COLO668 (cell line): ENCODE data around the gene APOC1.
"Not testable (repeated sequence)": the region's sequence is repeated elsewhere in the genome, so short reads cannot be mapped to it uniquely, and the experiment has no call there.

ENCODE experiments used
- DNase-seq: peaks from one replicate; lab custom pipeline; 2025; ENCODE audit not compliant: unreplicated experiment; lab: John Stamatoyannopoulos, UW

APOC1 gene

DNA sequence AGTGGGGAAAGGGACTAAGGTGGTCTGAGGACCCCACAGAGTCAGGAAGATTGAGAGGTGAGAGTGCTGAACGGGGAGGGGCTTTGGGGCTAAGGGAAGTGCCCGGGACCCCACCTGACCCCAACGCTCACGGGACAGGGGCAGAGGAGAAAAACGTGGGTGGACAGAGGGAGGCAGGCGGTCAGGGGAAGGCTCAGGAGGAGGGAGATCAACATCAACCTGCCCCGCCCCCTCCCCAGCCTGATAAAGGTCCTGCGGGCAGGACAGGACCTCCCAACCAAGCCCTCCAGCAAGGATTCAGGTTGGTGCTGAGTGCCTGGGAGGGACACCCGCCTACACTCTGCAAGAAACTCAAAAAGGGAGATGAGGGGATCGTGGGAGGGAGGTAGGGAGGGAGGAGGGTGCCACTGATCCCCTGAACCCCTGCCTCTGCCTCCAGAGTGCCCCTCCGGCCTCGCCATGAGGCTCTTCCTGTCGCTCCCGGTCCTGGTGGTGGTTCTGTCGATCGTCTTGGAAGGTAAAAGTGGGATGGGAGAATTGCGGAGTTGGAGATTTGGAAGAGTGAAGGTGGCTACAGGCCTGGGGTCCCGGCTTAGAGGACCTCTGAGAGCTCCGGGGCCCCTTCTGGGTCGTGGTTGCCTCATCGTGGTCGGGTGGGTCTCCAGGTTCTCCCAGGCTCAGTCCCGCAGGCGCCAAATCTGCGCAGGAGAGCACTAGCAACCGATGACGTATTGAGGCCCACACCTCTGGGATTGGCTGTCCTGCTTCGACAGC is at the start of gene APOC1:
TSS of gene APOC1 (plus strand) at position 176 of the 774 bp plus-strand sequence. CDS start at position 460, 284 bp downstream.
- DNase-seq = peak; percentile 75

- no peak for DNase-seq
Observed at GRCh38 chr19:44865196-44865767, 49.1 kb upstream of the APOC1 start.

- DNase-seq = no peak
Observed at GRCh38 chr19:44866664-44867063, 47.7 kb upstream of the APOC1 start.

GRCh38 chr19:44867578-44867977 is 46.8 kb upstream of the APOC1 start:
- no peak for DNase-seq

DNA sequence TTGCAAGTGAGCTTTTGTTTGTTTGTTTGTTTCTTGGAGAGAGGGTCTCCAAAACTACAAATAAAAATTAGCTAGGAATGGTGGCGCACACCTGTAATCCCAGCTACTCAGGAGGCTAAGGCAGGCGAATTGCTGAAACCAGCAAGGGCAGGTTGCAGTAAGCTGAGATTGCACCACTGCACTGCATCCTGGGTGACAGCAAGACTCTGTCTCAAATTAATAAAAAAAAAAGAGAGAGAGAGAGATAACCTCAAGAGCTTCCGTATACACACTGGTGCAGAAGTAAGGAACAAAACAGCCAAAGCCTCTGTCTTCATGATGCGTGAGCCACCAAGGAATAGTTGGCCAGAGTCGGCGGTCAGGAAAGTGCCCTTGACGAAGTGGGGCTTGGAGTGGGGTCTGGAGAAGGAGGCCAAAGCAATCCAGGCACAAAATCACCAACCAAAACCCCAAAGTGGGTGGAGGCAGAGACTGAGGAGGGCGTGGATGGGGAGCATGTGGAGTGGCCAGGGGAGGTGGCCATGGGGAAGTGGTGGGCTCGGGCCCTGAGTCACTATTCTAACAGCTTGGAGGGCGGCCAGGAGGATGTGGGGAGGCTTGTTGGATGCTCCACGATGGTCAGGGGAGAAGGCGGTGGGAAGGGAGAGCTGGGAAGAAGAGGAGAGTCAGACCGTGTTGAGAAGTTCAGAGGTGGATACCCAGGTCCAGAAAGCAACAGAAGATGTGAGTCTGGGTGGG is 44.5 kb upstream of the APOC1 start:
- no peak for DNase-seq

- no peak for DNase-seq
Observed at GRCh38 chr19:44871809-44872208, 42.6 kb upstream of the APOC1 start.

- DNase-seq = no peak
Observed at GRCh38 chr19:44872661-44873060, 41.7 kb upstream of the APOC1 start.

- no peak for DNase-seq
Observed at GRCh38 chr19:44874317-44874716, 40.1 kb upstream of the APOC1 start.

DNA sequence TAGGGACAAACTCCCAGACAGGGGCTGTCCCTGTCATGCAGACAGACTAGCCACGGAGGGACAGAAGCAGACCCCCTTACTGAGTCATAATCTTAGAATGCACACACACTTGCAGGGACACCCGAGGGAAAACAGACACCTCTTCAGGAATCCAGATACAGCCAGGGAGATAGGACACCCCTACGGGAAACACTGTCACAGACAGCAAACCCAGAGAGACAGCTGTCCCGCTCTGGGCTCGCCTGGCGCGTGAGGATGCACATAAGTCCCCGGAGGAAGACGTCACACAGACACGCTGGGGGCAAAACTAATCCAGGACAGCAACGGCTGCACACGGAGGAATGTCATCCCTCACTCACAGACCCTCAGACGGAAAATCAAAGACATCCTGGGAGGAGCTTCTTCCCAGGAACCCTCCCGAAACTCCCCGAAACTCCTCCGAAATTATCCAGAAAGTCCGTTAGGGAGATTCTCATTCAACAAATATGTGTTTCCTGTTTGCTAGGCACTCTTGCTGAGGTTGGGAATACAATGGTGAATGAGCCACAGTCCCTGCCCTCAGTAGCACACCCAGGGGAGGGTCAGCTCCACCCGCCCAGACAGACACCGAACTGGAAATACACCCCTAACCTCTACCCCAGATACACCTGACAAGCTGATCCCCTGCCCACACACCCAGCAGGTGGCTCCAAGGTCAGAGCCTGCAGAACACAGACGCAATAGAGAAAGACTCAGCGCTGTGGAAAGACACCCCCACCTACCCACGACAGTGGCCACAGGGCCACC is 38.5 kb upstream of the APOC1 start:
- DNase-seq = no peak

DNA sequence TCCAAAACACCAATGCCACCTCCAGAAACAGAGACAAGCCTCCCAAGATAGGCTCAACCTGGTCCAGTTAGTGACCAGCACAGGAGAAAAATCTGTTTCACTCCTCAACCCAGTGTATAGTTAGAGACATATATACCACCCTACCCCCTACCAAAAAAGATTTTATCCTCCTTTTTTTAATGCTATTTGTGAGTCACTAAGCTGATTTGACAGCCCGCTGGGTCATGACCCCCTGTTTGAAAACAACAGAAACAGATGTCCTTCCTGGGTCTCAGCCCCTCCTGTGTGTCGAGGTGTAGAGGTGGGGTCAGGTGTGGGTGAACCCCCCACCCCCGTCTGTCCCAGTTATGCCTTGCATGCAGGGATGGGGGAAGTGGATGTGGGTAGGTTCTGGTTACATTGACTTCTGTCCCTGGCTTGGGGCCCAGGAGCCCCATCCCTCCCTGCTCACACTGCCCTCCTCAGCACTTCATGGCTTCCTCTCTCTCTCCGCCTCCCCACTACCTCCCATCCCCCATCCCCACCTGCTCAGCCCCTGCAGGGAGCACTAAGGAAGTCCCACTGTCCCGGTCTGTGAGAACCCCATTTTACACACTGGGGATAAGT is 37.4 kb upstream of the APOC1 start:
- peak; percentile 8 for DNase-seq

DNA sequence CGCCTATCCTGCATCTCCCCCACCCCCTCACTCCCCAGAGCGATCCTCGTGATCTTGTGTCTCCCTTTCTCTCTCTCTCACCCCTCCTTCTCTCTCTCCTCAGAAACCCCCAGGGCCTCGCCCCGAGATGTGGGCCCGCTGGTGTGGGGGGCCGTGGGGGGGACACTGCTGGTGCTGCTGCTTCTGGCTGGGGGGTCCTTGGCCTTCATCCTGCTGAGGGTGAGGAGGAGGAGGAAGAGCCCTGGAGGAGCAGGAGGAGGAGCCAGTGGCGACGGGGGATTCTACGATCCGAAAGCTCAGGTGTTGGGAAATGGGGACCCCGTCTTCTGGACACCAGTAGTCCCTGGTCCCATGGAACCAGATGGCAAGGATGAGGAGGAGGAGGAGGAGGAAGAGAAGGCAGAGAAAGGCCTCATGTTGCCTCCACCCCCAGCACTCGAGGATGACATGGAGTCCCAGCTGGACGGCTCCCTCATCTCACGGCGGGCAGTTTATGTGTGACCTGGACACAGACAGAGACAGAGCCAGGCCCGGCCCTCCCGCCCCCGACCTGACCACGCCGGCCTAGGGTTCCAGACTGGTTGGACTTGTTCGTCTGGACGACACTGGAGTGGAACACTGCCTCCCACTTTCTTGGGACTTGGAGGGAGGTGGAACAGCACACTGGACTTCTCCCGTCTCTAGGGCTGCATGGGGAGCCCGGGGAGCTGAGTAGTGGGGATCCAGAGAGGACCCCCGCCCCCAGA is 36.1 kb upstream of the APOC1 start:
- DNase-seq = no peak

- peak; percentile 7 for DNase-seq
Observed at GRCh38 chr19:44879309-44880065, 34.9 kb upstream of the APOC1 start.

GRCh38 chr19:44882063-44882462 is 32.3 kb upstream of the APOC1 start:
- no peak for DNase-seq

DNA sequence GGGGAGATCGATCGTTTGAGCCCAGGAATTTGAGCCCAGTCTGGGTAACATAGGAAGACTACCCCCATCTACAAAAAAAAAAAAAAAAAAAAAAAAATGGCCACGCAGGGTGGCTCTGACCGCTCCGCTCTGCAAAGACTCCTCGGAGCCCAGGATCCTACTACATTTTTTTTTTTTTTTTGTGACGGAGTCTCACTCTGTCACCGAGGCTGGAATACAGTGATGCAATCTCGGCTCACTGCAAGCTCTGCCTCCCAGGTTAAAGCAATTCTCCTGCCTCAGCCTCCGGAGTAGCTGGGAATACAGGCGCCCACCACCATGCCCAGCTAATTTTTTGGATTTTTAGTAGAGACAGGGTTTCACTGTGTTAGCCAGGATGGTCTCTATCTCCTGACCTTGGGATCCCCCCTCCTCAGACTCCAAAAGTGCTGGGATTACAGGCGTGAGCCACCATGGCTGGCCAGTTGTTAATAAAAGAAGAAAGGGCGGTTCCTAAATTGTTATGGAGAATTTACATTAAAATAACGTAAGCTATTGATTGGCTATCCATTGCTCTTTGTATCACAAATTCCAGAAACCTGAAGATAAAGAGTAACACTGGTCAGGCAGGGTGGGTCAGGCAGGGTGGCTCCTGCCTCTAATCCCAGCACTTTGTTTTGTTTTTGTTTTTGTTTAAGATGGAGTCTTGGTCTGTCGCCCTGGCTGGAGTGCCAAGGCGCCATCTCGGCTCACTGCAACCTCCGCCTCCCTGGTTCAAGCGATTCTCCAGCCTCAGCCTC is 31.6 kb upstream of the APOC1 start:
- DNase-seq = not testable (repeated sequence)

- DNase-seq = no peak
Observed at GRCh38 chr19:44883922-44884321, 30.5 kb upstream of the APOC1 start.

DNA sequence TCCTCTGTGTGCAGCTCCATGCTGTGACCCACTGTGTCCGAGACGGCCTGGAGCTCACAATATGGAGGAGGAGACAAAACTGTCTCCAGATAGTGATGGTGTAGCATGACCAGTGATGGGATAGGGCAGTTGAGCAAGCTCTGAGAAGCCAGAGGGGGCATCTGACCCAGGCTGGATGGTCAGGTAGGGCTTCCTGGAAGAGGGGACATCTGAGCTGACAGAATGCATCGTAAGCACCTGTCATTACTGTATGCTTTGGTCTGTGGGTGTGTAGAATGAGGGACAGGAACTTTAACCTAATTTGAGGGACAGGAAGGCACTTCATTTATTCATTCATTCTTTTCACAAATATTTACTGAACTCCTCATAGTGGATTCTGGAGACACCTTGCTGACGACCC is 29.8 kb upstream of the APOC1 start:
- no peak for DNase-seq

- no peak for DNase-seq
Observed at GRCh38 chr19:44886141-44886540, 28.3 kb upstream of the APOC1 start.

- DNase-seq = no peak
Observed at GRCh38 chr19:44887648-44888047, 26.8 kb upstream of the APOC1 start.

DNA sequence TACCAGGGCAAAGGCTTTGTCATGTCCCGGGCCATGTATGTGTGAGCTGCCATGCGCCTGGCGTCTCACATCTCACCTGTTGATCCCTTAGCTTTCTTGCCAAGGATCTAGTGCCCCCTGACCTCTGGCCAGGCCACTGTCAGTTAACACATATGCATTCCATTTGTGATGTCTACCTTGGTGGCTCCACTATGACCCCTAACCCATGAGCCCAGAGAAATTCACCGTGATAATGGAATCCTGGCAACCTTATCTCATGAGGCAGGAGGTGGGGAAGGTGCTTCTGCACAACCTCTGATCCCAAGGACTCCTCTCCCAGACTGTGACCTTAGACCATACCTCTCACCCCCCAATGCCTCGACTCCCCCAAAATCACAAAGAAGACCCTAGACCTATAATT is 26.1 kb upstream of the APOC1 start:
- DNase-seq = not testable (repeated sequence)
